ES-I3 (cell line): ENCODE measurements around the gene SEZ6L.

Experiments used
- H3K36me3 ChIP-seq: 2 replicates; pipeline ENCODE4 v1.6.1; 2013; ENCODE audit warnings: mild to moderate bottlenecking, low read length, control low read depth, moderate library complexity; ENCODE audit not compliant: insufficient read depth
- H3K4me1 ChIP-seq: 2 replicates; pipeline ENCODE4 v1.6.1; 2013; ENCODE audit warnings: mild to moderate bottlenecking, control low read depth, low read length; ENCODE audit not compliant: insufficient read depth
- H3K9ac ChIP-seq: 2 replicates; pipeline ENCODE4 v1.6.1; 2013; ENCODE audit warnings: low read depth, mild to moderate bottlenecking, low read length, moderate library complexity
- H3K9me3 ChIP-seq: 2 replicates; pipeline ENCODE4 v1.6.1; 2013; ENCODE audit warnings: mild to moderate bottlenecking, low read length, moderate library complexity; ENCODE audit not compliant: control insufficient read depth, insufficient read depth

The SEZ6L gene

DNA sequence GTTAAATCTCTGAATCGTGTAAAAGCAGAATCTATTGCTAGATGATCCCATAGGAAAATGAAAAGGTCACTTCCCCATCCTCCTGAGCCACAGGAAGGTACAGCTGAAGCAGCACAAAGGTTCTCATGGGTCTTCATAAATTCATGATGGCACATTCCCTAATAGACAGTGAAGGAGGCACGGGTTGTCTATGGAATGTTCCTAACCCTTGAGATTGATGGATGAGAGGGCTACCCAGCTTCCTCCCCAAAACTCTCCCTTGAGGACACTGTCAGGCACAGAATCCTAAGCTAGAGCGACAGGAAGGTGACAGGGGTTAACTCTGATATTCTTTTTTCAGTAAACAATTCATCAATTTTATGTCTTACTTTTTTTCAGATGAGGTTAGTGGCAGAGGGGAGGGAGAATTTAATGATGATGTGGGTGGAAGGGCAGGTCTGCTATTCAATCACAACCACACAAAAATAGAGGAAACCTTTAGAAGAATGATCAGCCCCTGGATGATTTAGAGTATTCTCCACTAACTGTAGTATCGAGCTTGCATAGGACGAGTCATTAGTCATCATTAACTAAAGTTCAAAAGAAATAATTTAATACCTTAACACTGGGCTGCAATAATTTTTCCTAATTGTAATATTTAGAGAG lies 33.1 kb downstream of the SEZ6L start:
- Histone ChIP-seq H3K4me1 (no peaks in the 10 kb centered on the region), H3K9me3 (no peaks in the 10 kb centered on the region), H3K9ac (no peak overlapping the region), H3K36me3 (no peaks in the 10 kb centered on the region)

DNA sequence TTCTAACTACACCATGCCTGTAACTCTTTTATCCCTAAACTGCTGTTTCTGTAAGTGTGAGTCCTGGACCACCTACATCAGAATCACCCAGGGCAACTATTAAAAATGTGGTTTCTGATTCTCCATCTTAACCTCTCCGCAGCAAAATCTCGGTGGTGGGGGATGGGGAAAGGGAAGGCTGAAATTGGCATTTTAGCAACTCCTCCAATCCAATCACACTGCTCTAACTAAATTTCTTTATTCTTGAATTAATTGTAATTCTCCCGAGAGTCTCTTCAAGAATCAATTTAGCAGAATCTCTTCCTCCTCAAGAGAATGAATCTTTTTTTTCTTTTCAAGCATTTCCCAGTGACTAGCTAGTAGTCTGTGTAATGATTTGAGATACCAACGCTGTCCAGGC lies 36.2 kb downstream of the SEZ6L start:
- no peaks in the 10 kb centered on the region for H3K36me3 ChIP-seq
- no peak overlapping the region for H3K9ac ChIP-seq
- no peaks in the 10 kb centered on the region for H3K4me1 ChIP-seq
- H3K9me3 ChIP-seq, result no peaks in the 10 kb centered on the region

DNA sequence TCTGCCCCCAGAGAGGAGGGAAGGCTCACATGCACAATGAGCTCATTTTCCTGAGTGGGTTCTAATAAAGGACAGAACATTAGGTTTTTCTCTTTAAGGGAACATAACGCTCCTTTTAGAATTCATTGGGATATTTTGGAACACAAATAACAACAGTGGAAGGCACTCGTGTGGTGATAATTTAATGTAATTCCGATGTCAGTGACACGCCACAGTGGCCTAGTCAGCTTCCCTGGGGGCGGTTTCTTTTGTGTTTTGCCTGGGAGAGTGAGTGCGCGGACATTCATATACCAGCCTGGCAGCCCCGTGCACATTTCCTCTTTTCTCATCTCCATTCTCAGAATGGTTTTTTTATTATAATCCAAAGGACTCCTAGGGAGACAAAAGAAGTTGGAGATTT lies 41.1 kb downstream of the SEZ6L start:
- H3K36me3 ChIP-seq, result no peaks in the 10 kb centered on the region
- H3K9ac ChIP-seq, result no peak overlapping the region
- no peaks in the 10 kb centered on the region for H3K4me1 ChIP-seq
- H3K9me3 ChIP-seq, result no peaks in the 10 kb centered on the region

GRCh38 chr22:26213826-26214225 lies 44.6 kb downstream of the SEZ6L start:
- Histone ChIP-seq H3K4me1 (no peaks in the 10 kb centered on the region), H3K36me3 (no peaks in the 10 kb centered on the region), H3K9me3 (no peaks in the 10 kb centered on the region), H3K9ac (no peak overlapping the region)

GRCh38 chr22:26214466-26214865 lies 45.2 kb downstream of the SEZ6L start:
- no peaks in the 10 kb centered on the region for H3K4me1 ChIP-seq
- no peak overlapping the region for H3K9ac ChIP-seq
- H3K36me3 ChIP-seq, result no peaks in the 10 kb centered on the region
- no peaks in the 10 kb centered on the region for H3K9me3 ChIP-seq

GRCh38 chr22:26215736-26216135 lies 46.5 kb downstream of the SEZ6L start:
- no peaks in the 10 kb centered on the region for H3K36me3 ChIP-seq
- H3K4me1 ChIP-seq, result no peaks in the 10 kb centered on the region
- no peak overlapping the region for H3K9ac ChIP-seq
- H3K9me3 ChIP-seq, result no peaks in the 10 kb centered on the region

DNA sequence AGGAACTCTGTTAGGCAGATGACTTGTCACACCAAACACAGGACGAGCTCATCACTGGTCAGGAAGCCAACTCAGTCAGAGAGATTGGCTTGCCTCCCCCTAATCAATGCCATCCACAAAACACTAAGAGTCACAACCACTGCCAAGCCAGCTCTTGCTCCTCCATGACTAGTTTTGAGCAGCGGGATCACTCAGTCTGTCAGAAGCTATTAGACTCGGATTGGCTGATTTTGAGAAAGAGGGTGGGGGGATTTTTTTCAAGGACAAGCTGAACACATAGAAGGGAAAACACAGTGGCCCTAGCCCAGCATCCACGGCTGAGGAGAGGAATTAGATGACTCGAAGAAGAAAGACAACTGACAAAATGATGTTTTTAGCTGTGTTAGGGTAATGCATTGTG lies 55.9 kb downstream of the SEZ6L start:
- Histone ChIP-seq H3K9me3 (no peaks in the 10 kb centered on the region), H3K9ac (no peak overlapping the region), H3K4me1 (no peaks in the 10 kb centered on the region), H3K36me3 (no peaks in the 10 kb centered on the region)

DNA sequence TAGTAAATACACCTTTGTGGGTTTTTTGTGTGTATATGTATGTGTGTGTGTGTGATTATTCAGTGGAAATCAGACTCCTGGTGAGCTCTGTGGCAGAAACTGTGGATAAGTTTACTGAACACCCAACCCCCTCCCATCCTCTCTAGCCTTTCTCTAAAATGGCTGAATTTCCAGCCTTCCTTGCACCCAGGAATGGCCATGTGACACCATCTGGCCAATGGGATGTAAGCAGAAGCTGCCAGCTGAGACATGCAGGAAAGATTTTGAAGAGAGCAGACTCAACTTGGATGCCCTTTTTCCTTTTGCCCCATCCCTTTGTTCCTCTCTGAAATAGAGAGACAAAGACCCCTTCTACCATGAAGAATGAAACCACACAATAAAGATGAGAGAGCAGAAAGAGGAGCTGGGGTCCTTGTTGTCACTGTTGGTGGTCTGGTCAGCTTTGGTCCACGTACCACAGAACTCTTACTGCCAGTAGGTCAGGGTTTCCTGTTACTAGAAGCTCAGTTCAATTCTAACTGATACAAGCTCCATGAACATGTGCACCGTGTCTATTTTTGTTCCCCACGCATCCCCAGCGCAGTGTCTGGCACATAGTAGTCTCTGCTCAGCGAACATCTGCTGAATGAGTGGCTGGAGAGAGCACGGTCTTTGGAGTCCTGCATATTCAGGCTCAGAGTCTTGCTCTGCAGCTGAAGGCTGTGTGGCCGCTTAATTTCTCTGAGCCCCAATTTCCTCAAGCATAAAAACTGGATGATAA lies 57.5 kb downstream of the SEZ6L start:
- H3K4me1 ChIP-seq, result no peaks in the 10 kb centered on the region
- no peaks in the 10 kb centered on the region for H3K9me3 ChIP-seq
- no peak overlapping the region for H3K9ac ChIP-seq
- no peaks in the 10 kb centered on the region for H3K36me3 ChIP-seq

GRCh38 chr22:26229910-26230309 lies 60.6 kb downstream of the SEZ6L start:
- no peaks in the 10 kb centered on the region for H3K36me3 ChIP-seq
- no peak overlapping the region for H3K9ac ChIP-seq
- H3K4me1 ChIP-seq, result no peaks in the 10 kb centered on the region
- no peaks in the 10 kb centered on the region for H3K9me3 ChIP-seq

DNA sequence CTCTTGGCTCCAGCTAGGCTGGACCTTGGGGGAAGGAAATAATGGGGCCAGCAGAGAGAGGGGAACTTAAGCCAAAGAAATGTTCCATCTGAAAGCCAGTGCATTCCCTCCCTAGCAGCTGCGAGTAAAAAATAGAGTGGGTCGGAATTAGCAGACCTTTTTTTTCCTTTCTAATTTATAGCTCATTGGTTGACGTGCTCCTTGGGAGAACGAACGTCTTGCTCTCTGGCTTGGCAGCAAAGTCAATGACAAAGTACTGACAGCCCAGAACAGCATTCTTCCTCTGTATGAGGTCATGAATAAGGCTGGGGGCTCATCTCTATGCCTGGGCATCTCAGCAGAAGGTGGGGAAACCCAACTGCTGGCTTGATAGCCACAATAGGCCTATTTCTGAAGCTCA lies 65.0 kb downstream of the SEZ6L start:
- H3K9ac ChIP-seq, result no peak overlapping the region
- no peaks in the 10 kb centered on the region for H3K9me3 ChIP-seq
- no peaks in the 10 kb centered on the region for H3K4me1 ChIP-seq
- H3K36me3 ChIP-seq, result no peaks in the 10 kb centered on the region

DNA sequence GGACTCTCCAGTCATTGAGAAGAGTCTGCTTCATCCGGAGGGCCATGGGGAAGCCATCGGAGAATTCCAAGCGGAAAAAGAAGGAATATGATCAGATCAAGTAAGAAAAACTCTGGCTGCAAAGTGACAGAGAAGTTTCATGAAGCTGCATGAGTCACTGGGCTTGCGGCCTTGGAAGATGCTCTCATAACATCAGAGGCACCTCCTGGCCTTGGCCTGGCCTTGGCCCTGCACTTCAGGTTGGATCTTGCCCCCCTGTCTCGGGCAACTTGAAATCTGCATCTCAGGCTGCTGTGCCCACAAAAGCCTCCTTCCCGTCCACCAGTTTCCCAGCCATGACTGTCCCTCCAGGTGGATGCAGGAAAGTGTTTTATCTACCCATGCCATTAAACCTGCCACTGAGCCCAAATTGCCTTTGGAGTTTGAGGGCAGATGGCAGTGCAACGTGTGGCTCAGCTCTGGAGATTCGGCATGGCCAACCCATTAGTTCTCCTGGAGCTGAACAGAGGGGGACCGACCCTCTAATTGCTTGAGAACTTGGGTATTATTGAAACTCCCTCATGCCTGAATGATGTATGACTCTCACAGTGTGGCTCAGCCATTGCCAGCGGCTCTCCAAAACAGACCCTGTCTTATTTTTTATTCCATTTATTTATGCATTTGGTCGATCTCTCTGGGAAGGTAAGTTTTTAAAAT lies 66.7 kb downstream of the SEZ6L start:
- no peaks in the 10 kb centered on the region for H3K9me3 ChIP-seq
- no peaks in the 10 kb centered on the region for H3K36me3 ChIP-seq
- no peak overlapping the region for H3K9ac ChIP-seq
- no peaks in the 10 kb centered on the region for H3K4me1 ChIP-seq

GRCh38 chr22:26236991-26237390 lies 67.7 kb downstream of the SEZ6L start:
- Histone ChIP-seq H3K4me1 (no peaks in the 10 kb centered on the region), H3K36me3 (no peaks in the 10 kb centered on the region), H3K9ac (no peak overlapping the region), H3K9me3 (no peaks in the 10 kb centered on the region)

DNA sequence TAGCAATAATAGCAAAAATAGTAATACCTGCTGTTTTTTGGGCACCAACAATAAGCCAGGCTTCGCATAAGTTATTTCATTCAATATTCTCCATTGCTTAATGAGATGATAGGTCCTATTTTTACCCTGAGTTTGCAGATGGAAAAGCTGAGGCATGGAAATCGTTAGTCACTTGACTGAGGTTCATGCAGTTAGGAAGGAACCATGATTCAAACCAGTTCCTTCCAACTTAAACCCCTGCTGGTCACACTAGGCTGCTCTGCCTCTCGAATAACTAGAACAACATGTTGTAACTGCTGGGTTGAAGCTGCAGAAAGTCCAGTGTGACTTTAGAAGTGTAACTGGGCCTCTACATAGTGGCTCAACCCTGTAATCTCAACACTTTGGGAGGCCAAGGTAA lies 69.3 kb downstream of the SEZ6L start:
- no peaks in the 10 kb centered on the region for H3K9me3 ChIP-seq
- H3K9ac ChIP-seq, result no peak overlapping the region
- H3K4me1 ChIP-seq, result no peaks in the 10 kb centered on the region
- H3K36me3 ChIP-seq, result no peaks in the 10 kb centered on the region

GRCh38 chr22:26239581-26239980 lies 70.3 kb downstream of the SEZ6L start:
- no peaks in the 10 kb centered on the region for H3K36me3 ChIP-seq
- H3K4me1 ChIP-seq, result no peaks in the 10 kb centered on the region
- H3K9ac ChIP-seq, result no peak overlapping the region
- H3K9me3 ChIP-seq, result no peaks in the 10 kb centered on the region

- no peak overlapping the region for H3K9ac ChIP-seq
- no peaks in the 10 kb centered on the region for H3K9me3 ChIP-seq
- H3K36me3 ChIP-seq, result no peaks in the 10 kb centered on the region
- H3K4me1 ChIP-seq, result no peaks in the 10 kb centered on the region
Observed at GRCh38 chr22:26241361-26241760, 72.1 kb downstream of the SEZ6L start.
